ENCODE measurements around the gene UCMA. TPM values are rescaled to one million over a fixed set of nuclear protein-coding genes. Genes with fewer than 3 reads are reported as not detected.
A peak's percentile ranks its signal among the peaks of the same experiment; 100 is the strongest.
"Not testable (repeated sequence)": the region's sequence is repeated elsewhere in the genome, so short reads cannot be mapped to it uniquely, and the experiment has no call there.

The UCMA gene
- not detected in 2 replicates for total RNA-seq (2014; rRNA removed; shearing (Covaris generic))

GRCh38 chr10:13234172-13234571 lies at the start of gene UCMA:
Gene UCMA (minus strand): TSS chr10:13234374. CDS start chr10:13234258, 116 bp downstream.
- DNase-seq (ENCODE audit: low spot score) = no peak

DNA sequence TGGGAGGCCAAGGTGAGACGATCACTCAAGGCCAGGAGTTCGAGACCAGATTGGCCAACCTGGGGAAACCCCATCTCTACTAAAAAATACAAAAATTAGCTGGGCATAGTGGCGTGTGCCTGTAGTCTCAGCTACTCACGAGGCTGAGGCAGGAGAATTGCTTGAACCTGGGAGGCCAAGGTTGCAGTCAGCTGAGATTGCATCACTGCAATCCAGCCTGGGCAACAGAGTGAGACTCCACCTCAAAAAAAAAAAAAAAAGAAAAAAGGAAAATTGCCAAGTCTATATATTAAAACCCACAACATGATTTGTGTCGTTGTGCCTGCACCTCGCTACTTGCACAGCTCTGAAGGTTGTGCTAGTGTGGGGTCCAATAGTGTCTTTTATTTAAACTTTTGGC lies 48.2 kb upstream of the UCMA start:
- DNase-seq (ENCODE audit: low spot score) = not testable (repeated sequence)

DNA sequence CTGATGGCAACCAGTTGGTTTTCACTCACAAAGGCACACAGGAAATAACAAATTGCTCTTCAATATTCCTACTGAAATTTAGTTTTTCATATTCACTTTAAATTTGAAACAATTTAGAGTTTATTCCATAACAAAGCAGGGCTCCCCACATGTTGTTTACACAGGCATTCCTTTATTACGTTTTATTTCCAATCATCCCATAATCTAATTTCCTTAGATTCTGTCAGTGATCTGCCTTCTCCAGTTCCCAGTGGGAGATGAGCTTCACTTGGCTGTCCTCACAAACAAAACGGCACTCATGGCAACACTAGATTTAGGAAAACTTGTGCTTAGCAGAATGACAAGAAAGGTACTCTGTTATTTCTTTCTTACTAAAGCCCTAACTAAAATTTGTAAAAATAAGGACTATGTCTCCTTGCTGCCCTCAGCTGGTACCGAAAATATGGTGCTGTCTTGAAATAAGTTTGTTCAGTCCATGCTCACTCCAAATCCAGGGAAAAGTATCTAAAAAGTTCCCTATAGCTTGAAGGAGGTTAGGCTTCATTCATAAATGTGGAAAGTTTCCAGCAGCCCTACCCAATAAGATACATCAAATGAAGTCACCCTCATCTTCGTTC lies 42.7 kb upstream of the UCMA start:
- DNase-seq (ENCODE audit: low spot score) = no peak

DNA sequence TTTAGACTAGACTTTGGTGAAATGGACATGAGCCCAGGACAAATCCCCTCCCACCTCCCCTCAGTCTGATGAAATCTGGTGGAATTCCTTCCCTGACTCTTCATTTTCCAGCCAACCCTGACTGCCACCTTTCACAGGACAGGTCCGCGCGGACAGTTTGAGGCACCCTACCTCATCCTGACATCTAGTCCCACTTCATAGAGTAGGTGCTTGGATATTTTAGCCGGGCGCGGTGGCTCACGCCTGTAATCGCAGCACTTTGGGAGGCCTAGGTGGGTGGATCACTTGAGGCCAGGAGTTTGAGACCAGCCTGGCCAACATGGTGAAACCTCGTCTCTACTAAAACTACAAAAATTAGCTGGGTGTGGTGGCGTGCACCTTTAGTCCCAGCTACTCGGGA lies 42.0 kb upstream of the UCMA start:
- DNase-seq (ENCODE audit: low spot score) = not testable (repeated sequence)

DNA sequence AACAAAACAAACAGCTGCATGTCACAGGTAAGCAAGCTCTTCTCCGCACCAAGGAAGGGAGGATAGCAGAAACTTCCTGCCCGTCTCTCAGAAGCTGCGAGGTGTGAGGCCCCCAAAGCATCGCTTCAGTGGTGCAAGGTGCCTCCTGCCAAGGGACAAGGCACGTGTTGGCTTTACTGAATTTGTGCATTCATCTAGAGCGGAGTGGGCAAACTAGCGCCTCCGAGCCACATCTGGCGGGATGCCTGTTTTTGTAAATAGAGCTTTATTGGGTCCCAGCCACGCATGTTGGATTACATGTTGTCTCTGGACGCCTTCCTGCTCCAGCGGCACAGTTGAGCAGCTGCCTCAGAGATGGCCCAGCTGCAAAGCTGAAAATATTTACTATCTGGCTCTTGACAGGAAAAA lies 38.0 kb upstream of the UCMA start:
- DNase-seq (ENCODE audit: low spot score) = no peak

DNA sequence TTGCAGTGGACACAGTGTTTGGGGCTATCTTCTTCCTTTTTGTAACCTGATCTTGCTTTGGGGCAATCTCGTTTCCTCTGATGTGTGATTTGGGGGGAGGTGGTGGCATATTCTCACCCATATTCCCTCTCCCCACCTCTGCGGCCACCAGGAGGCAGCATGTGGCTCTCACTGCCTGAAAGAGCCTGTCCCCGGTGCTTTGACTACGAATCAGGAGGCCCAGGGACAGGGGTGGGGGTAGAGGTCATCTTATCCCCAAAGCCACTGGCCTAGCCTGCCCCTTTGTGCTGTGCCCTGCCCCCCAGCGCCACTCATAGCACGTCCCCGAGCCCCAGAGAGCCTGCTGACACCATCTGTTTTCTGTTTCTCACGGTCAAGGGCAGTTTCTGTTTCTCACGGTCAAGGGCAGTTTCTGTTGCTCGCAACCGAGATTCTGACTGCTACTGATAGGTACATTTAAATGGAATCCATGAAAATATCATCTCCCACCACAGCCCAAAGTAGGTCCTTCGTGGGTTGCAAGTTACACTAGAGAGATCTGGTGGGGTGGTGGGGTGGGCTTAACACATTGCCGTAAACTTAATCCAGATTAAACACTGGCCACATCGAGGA lies 37.5 kb upstream of the UCMA start:
- no peak for DNase-seq (ENCODE audit: low spot score)

DNA sequence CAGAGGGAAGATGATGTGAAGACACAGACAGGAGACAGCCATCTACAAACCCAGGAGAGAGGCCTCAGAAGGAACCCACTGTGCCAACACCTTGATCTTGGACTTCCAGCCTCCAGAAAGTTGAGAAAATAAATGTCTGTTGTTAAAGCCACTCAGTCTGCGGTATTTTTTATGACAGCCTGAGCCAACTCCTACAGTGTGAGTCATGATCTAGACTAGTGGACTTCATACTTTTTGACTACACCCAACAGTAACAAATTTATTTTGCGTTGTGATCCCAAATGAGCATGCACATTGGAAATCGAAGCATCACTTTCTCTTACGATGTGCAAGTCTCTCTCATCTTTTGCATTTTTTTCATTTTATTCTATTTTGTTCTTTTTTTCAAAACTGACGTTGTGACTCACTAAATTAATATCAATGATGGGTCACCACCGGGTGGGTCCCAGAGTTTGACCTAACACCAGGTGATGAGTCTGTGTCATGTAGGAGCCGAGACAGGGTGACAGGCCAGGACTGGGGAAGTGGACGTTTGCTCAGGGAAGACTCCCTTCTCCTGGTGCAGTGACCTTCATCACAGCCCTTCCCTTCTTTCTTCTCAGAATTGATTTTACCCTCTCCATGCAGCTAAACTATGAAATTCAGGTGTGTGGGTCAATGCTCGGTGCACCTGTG lies 36.8 kb upstream of the UCMA start:
- DNase-seq (ENCODE audit: low spot score) = peak; percentile 75

DNA sequence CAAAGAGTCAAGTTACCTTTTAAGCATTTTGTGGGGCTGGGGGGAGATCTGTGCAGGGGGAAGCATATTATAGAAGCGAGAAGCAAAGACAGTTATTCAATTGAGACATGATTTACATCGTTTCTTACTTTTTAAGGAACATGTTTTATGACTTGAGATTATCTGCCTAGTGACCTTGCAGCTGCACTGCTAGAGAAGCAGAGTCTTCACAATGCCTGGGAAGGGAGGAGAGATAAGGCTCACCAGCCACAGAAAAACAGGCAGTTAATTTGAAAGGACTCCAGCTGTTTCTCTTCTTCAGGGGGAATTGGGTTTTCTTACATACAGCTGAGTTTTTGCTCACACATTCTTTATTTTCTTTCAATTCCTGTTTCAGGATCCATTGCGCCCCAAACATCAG lies 34.7 kb upstream of the UCMA start:
- no peak for DNase-seq (ENCODE audit: low spot score)

- DNase-seq (ENCODE audit: low spot score) = no peak
These were observed 34.1 kb upstream of the UCMA start for GRCh38 chr10:13268310-13268709.

GRCh38 chr10:13263591-13263990 lies 29.4 kb upstream of the UCMA start:
- DNase-seq (ENCODE audit: low spot score) = no peak

- no peak for DNase-seq (ENCODE audit: low spot score)
These were observed 28.3 kb upstream of the UCMA start for GRCh38 chr10:13262433-13262832.

DNA sequence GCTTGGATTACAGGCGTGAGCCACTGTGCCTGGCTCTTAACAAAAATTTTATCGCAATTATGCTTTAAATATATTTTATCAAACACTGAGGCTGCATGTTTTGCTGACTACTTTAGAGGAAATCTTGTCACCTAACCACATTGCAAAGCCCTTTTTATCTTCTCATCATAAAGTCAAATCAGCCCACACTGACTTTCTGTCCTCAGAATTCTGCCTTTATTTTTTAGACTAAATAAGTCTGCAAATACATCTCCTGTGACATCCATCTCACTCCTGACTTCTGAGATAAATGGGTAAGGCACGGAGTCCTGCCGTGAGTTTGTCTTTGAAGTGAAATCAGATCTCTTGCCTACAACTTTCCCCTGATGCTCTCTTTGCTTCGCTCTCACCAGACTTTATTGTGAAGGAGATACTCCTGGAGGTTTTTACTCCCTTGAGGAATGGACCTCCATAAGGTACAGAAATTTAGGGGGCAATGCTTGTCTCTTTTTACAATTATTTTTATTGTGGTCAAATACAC lies 23.5 kb upstream of the UCMA start:
- DNase-seq (ENCODE audit: low spot score) = no peak

DNA sequence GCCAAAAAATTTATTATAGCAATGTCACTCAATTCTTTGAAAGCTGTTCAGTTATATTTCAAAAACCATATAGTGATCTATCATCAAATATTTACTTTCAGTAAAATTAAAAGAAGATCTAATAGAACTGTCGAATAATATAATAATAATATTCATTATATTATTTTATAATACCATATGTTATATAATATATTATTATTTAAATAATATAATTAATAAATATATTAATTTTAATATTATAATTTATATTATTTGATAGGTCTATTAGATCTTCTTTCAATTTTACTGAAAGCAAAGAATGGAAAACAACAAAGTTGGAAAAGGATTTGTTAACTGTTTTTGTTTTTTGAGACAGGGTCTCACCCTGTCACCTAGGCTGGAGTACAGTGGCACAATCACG lies 22.5 kb upstream of the UCMA start:
- no peak for DNase-seq (ENCODE audit: low spot score)

- no peak for DNase-seq (ENCODE audit: low spot score)
These were observed 19.6 kb upstream of the UCMA start for GRCh38 chr10:13253726-13254125.

- no peak for DNase-seq (ENCODE audit: low spot score)
These were observed 13.6 kb upstream of the UCMA start for GRCh38 chr10:13247784-13248183.

DNA sequence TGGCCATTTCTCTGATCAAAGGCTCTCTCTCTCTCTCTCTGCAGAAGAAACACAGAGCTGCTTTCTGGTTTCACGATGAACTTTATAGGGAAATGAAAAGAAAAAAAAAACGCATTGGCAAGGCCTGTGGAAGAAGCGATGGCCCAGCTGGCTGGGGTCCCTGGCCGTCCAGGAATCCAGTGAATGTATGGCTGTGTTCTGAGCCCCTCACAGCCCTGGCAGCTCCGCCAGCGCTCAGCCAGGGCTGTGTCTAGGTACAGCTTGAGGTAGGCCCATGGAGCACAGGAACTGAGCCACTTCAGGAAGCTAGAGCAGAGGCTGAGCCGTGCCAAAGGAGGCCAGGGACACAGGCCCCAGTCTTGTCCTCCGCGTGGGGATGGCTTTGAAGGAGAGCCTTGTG lies 13.1 kb upstream of the UCMA start:
- no peak for DNase-seq (ENCODE audit: low spot score)

DNA sequence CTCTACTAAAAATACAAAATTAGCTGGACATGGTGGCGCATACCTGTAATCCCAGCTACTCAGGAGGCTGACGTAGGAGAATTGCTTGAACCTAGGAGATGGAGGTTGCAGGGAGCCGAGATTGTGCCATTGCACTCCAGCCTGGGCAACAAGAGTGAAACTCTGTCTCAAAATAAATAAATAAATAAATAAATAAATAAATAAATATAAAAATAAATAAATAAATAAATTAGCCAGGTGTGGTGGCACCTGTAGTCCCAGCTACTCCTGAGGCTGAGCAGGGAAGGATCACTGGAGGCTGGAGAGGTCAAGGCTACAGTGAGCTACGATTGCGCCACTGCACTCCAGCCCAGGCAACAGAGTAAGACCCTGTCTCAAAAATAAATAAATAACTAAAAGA lies 8.1 kb upstream of the UCMA start:
- DNase-seq (ENCODE audit: low spot score) = not testable (repeated sequence)

DNA sequence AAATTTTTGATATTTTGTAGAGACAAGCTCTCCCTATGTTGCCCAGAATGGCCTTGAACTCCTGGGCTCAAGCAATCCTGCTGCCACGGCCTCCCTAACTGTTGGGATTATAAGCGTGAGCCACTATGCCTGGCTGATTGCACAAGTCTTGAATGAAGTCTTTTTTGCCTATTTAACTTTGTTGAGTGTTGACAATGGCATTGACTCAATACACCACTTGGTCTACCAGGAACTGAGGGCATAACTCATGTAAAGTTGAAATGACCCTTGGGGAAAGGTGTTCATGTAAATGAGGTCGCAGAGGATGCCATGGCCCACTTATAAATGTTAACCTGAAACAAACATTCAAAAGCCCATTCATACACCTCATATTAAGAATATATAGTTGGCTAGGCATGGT lies 7.4 kb upstream of the UCMA start:
- no peak for DNase-seq (ENCODE audit: low spot score)

DNA sequence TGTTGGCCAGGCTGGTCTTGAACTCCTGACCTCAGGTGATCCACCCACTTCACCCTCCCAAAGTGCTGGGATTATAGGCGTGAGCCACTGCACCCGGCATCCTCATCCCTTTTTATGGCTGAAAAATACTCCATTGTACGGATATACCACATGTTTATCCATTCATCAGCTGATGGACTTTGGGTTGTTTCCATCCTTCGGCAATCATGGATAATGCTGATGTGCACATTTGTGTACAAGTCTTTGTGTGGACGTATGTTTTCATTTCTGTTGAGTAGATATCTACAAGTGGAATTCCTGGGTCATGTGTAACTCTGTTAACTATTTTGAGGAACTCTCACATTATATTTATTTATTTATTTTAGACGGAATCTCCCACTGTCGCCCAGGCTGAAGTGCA lies 5.7 kb upstream of the UCMA start:
- no peak for DNase-seq (ENCODE audit: low spot score)

- DNase-seq (ENCODE audit: low spot score) = no peak
These were observed 4.3 kb upstream of the UCMA start for GRCh38 chr10:13238271-13239077.

- no peak for DNase-seq (ENCODE audit: low spot score)
These were observed 2.5 kb upstream of the UCMA start for GRCh38 chr10:13236638-13237037.

DNA sequence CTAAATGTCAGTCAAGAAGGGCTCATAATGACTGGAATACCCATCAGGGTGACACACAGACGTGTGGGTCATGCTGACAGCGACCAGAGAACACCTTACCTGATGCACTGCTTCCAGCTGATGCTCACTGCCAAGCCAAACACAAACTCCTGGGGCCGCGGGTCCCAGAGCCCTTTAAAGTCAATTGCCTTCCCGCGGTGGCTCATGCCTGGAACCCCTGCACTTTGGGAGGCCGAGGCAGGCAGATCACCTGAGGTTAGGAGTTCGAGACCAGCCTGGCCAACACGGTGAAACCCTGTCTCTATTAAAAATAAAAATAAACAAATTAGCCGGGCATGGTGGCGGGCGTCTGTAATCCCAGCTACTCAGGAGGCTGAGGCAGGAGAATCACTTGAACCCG lies 562 bp upstream of the UCMA start:
- not testable (repeated sequence) for DNase-seq (ENCODE audit: low spot score)

Measured in A172 (cell line).